GM12874 (cell line): ENCODE results near the gene FAM241A.

Experiments
- CTCF ChIP-seq: IDR thresholded peaks from 2 replicates; pipeline ENCODE4 v1.5.1; 2011; ENCODE audit warnings: low read depth, mild to moderate bottlenecking, control low read depth, low read length, moderate library complexity; ENCODE audit not compliant: insufficient read depth

The FAM241A gene

GRCh38 chr4:112181358-112182000 lies 36.2 kb downstream of the FAM241A start:
- TF ChIP-seq CTCF = no peak

GRCh38 chr4:112182604-112183003 lies 37.4 kb downstream of the FAM241A start:
- TF ChIP-seq CTCF = no peak

DNA sequence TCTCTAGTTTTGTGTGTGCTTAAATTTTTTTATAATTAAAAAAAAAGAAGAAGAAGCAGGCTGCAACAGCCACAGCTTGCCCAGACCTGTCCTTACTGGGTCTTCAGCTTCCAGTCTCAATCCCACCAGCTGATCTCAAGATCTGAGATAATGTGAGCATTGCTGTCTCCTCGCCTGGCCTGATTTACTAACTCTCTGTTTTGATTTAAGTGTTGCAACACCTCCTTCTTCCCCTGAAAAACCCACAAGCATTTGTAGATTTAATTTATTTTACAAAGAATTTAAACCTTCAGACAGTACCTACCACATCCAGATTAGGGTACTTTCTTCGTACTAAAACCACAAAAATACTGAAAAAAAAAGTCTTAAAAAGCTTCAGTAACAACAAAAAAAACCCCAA lies 38.0 kb downstream of the FAM241A start:
- no peak for TF ChIP-seq CTCF

- no peak for TF ChIP-seq CTCF
These were observed 39.2 kb downstream of the FAM241A start for GRCh38 chr4:112184438-112184837.

- no peak for TF ChIP-seq CTCF
These were observed 40.1 kb downstream of the FAM241A start for GRCh38 chr4:112185334-112185733.

DNA sequence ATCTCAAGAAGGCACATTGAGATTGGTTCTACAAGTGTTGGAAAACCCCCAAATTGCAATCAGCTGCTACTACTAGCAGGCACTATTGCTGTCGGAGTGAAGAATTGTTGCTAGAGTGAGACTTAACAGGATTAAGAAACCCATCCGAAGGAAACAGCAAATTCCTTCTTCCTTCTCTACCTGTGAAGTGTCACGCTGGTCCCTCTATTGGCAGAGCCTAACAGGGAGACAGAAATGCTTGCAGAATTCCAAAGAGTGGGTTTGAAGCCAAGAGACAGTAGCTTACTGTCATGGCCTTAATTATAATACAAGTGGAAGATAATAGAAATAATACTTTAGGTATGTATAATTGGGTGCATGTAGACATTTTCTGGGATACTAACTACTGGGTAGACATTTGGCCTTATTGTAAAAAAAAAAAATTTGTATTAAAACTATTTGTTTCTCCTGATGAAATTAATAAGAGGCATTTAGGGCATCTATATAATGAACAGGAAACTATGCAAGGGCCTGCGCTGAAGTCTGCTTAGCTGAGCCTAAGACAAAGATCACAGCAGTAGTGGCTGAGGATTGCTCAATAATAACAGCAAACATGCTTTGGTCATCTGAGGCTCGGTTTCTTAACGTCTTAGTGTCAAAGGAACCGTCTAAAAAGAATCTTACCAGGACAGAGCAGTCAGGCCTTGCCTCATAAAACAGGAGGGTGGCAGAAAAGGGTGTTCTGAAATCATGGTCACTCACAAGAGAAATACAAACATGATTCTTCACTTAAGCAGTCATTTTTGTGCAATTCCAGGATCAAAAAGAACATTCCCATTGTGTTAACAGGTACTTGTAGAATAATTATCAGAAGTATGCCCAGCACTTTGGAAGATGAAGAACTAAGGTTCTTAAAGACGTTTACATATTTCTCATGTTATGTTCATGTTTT lies 40.8 kb downstream of the FAM241A start:
- no peak for TF ChIP-seq CTCF

GRCh38 chr4:112189754-112190153 lies 44.5 kb downstream of the FAM241A start:
- TF ChIP-seq CTCF = no peak
